GM21737 (cell line): Measurements from ENCODE around the gene FAM78B.
A peak's percentile ranks its signal among the peaks of the same experiment; 100 is the strongest.

Experiments used
- ATAC-seq: cut with Tn5 transposase; IDR thresholded peaks from one replicate; pipeline ENCODE4 v1.9.1; 2021; ENCODE audit warnings: mild to moderate bottlenecking, moderate library complexity; ENCODE audit not compliant: unreplicated experiment

FAM78B gene

GRCh38 chr1:166121010-166121409, 45.8 kb downstream of the FAM78B start:
- no peak for ATAC-seq

GRCh38 chr1:166120281-166120680, 46.5 kb downstream of the FAM78B start:
- ATAC-seq = no peak

- no peak for ATAC-seq
These were observed 47.3 kb downstream of the FAM78B start for GRCh38 chr1:166119471-166119965.

GRCh38 chr1:166117776-166118175, 49.0 kb downstream of the FAM78B start:
- ATAC-seq = no peak

- no peak for ATAC-seq
These were observed 50.8 kb downstream of the FAM78B start for GRCh38 chr1:166116026-166116425.

GRCh38 chr1:166114419-166114818, 52.4 kb downstream of the FAM78B start:
- no peak for ATAC-seq

- no peak for ATAC-seq
These were observed 53.2 kb downstream of the FAM78B start for GRCh38 chr1:166113630-166114029.

GRCh38 chr1:166113031-166113430, 53.8 kb downstream of the FAM78B start:
- no peak for ATAC-seq

GRCh38 chr1:166112425-166112824, 54.4 kb downstream of the FAM78B start:
- no peak for ATAC-seq

- ATAC-seq = no peak
These were observed 55.4 kb downstream of the FAM78B start for GRCh38 chr1:166111430-166111829.

- no peak for ATAC-seq
These were observed 76.6 kb downstream of the FAM78B start for GRCh38 chr1:166090244-166090643.

- ATAC-seq = peak; percentile 51
These were observed 77.0 kb downstream of the FAM78B start for GRCh38 chr1:166089804-166090203.

- ATAC-seq = no peak
These were observed 78.2 kb downstream of the FAM78B start for GRCh38 chr1:166088572-166088955.

- ATAC-seq = no peak
These were observed 78.8 kb downstream of the FAM78B start for GRCh38 chr1:166087734-166088571.

GRCh38 chr1:166086113-166086883, 80.5 kb downstream of the FAM78B start:
- ATAC-seq = no peak

- ATAC-seq = no peak
These were observed 82.2 kb downstream of the FAM78B start for GRCh38 chr1:166084613-166085012.

- ATAC-seq = no peak
These were observed 82.9 kb downstream of the FAM78B start for GRCh38 chr1:166083887-166084286.

GRCh38 chr1:166082601-166083000, 84.2 kb downstream of the FAM78B start:
- no peak for ATAC-seq

- ATAC-seq = no peak
These were observed 85.6 kb downstream of the FAM78B start for GRCh38 chr1:166080967-166081870.

- no peak for ATAC-seq
These were observed 86.4 kb downstream of the FAM78B start for GRCh38 chr1:166080277-166080966.
